HepG2 (cell line): ENCODE measurements around the gene TM9SF2. TPM values are rescaled to one million over a fixed set of nuclear protein-coding genes. Genes with fewer than 3 reads are reported as not detected.

Source experiments
- AFF4 ChIP-seq: sonication (generic); formaldehyde crosslinking; IDR thresholded peaks from 2 replicates; pipeline ENCODE4 v1.4.0; 2020; ENCODE audit warnings: missing genetic modification reagents
- ARNTL ChIP-seq: sonication (generic); formaldehyde crosslinking; IDR thresholded peaks from 2 replicates; pipeline ENCODE4 v1.4.0; 2020; ENCODE audit warnings: mild to moderate bottlenecking, missing genetic modification reagents
- ATF1 ChIP-seq: IDR thresholded peaks from 2 replicates; pipeline ENCODE4 v1.6.1; 2016; ENCODE audit warnings: mild to moderate bottlenecking, control low read depth
- ATF6 ChIP-seq: sonication (generic); formaldehyde crosslinking; conservative IDR thresholded peaks from 2 replicates; pipeline ENCODE4 v1.4.0; 2020; ENCODE audit warnings: missing genetic modification reagents
- ELF1 ChIP-seq: sonication (generic); formaldehyde crosslinking; IDR thresholded peaks from 2 replicates; pipeline ENCODE4 v1.4.0; 2020; ENCODE audit warnings: missing genetic modification reagents
- GLI4 ChIP-seq: sonication (generic); formaldehyde crosslinking; IDR thresholded peaks from 2 replicates; pipeline ENCODE4 v1.5.1; 2020; ENCODE audit warnings: missing genetic modification reagents, mild to moderate bottlenecking, moderate library complexity, borderline replicate concordance
- IRF9 ChIP-seq: sonication (generic); formaldehyde crosslinking; IDR thresholded peaks from 2 replicates; pipeline ENCODE4 v1.8.0; 2022; ENCODE audit warnings: missing genetic modification reagents, mild to moderate bottlenecking, borderline replicate concordance
- KAT2B ChIP-seq: fragments of 150-350 bp; IDR thresholded peaks from 2 replicates; pipeline ENCODE4 v1.6.1; 2014; ENCODE audit warnings: low read depth, low read length, borderline replicate concordance
- MBD4 ChIP-seq: IDR thresholded peaks from 2 replicates; pipeline ENCODE4 v1.6.1; 2012; ENCODE audit warnings: low read length, inconsistent platforms, borderline replicate concordance
- MED13 ChIP-seq: sonication (generic); formaldehyde crosslinking; IDR thresholded peaks from 2 replicates; pipeline ENCODE4 v1.5.0; 2020; ENCODE audit warnings: missing genetic modification reagents
- MXD1 ChIP-seq: sonication (generic); formaldehyde crosslinking; IDR thresholded peaks from 2 replicates; pipeline ENCODE4 v1.4.0; 2020; ENCODE audit warnings: mild to moderate bottlenecking, missing genetic modification reagents
- NCOR1 ChIP-seq: fragments of 200-600 bp; sonication (generic); IDR thresholded peaks from 2 replicates; pipeline ENCODE4 v1.7.0; 2017; ENCODE audit warnings: antibody characterized with exemption, low read length, borderline replicate concordance
- NPAS2 ChIP-seq: sonication (generic); formaldehyde crosslinking; IDR thresholded peaks from 2 replicates; pipeline ENCODE4 v1.8.0; 2022; ENCODE audit warnings: mild to moderate bottlenecking, missing genetic modification reagents, borderline replicate concordance
- NR2F1 ChIP-seq, 2 experiments: fragments of 450-650 bp in 1 of 2; formaldehyde crosslinking in 1 of 2; IDR thresholded peaks; 2 replicates each; pipeline versions ENCODE4 v1.5.0 to v1.6.1; 2016 to 2020; ENCODE audit warnings: mild to moderate bottlenecking in 1 of 2, missing compliant biosample characterization in 1 of 2, missing genetic modification reagents in 1 of 2, moderate library complexity in 1 of 2
- RFX5 ChIP-seq: IDR thresholded peaks from 2 replicates; pipeline ENCODE4 v1.6.1; 2011; ENCODE audit warnings: low read depth, low read length, improper control_type of control experiment
- TBX2 ChIP-seq: sonication (generic); formaldehyde crosslinking; IDR thresholded peaks from 2 replicates; pipeline ENCODE4 v1.5.0; 2020; ENCODE audit warnings: missing genetic modification reagents, mild to moderate bottlenecking, borderline replicate concordance
- TGIF2 ChIP-seq: IDR thresholded peaks from 2 replicates; pipeline ENCODE4 v1.6.1; 2016; ENCODE audit warnings: control low read depth, missing compliant biosample characterization
- ZFP82 ChIP-seq: sonication (generic); formaldehyde crosslinking; IDR thresholded peaks from 2 replicates; pipeline ENCODE4 v1.5.1; 2020; ENCODE audit warnings: mild to moderate bottlenecking, missing genetic modification reagents, borderline replicate concordance
- ZNF224 ChIP-seq: sonication (generic); formaldehyde crosslinking; IDR thresholded peaks from 2 replicates; pipeline ENCODE4 v1.5.0; 2020; ENCODE audit warnings: mild to moderate bottlenecking, missing genetic modification reagents
- ZNF510 ChIP-seq: sonication (generic); formaldehyde crosslinking; IDR thresholded peaks from 2 replicates; pipeline ENCODE4 v1.4.0; 2020; ENCODE audit warnings: low read depth, mild to moderate bottlenecking, missing genetic modification reagents
- ZNF720 ChIP-seq: sonication (generic); formaldehyde crosslinking; IDR thresholded peaks from 2 replicates; pipeline ENCODE4 v1.4.0; 2020; ENCODE audit warnings: missing genetic modification reagents
- ZNF775 ChIP-seq: sonication (generic); formaldehyde crosslinking; IDR thresholded peaks from 2 replicates; pipeline ENCODE4 v1.4.0; 2020; ENCODE audit warnings: missing genetic modification reagents, mild to moderate bottlenecking, moderate library complexity, borderline replicate concordance
- ZSCAN21 ChIP-seq: sonication (generic); formaldehyde crosslinking; IDR thresholded peaks from 2 replicates; pipeline ENCODE4 v1.8.0; 2022; ENCODE audit warnings: mild to moderate bottlenecking, missing genetic modification reagents, moderate library complexity, borderline replicate concordance
- polyA plus RNA-seq, 8 experiments: library from polyadenylated mRNA; depleted of rRNA in 3 of 8; stranded (reverse) in 7 of 8; unstranded in 1 of 8; fragments of >200 nt; fragmentation: Illumina TruSeq in 4 of 8; extraction: Trizol in 4 of 8; gene quantifications; 2 replicates each; pipeline versions ENCODE4 v1.2.1 to v1.2.3, GENCODE V29; 2011 to 2016; ENCODE audit warnings: low read depth in 4 of 8, missing spikeins in 1 of 8, mixed read lengths in 1 of 8; ENCODE audit not compliant: insufficient read depth in 1 of 8
- total RNA-seq, 5 experiments: library from RNA; depleted of rRNA; stranded (reverse); fragments of >200 nt; fragmentation: Illumina TruSeq; extraction: Trizol; gene quantifications; 2 replicates each; pipeline ENCODE4 v1.2.3, GENCODE V29; 2016; ENCODE audit warnings: low read depth in 1 of 5

TM9SF2 gene
- total and polyA plus RNA-seq, 2 of the 13 experiments (the other 11 are each of a cell fraction or from before 2014, with no cell fraction given): 94.1 to 123 TPM

- peak; percentile 91; the same call in 1 of the 2 replicates for TF ChIP-seq ATF6 (CRISPR knock-in tag)
- TF ChIP-seq ZNF224 (CRISPR knock-in tag): no peak
- TF ChIP-seq AFF4 (CRISPR knock-in tag): no peak
- TF ChIP-seq IRF9 (CRISPR knock-in tag): no peak
- no peak for TF ChIP-seq ZNF720 (CRISPR knock-in tag)
- TF ChIP-seq TBX2 (CRISPR knock-in tag): peak; percentile 75; the same call in 1 of the 2 replicates
- TF ChIP-seq ATF1 (CRISPR knock-in tag): no peak; the same call in 1 of the 2 replicates
- TF ChIP-seq TGIF2 (CRISPR knock-in tag): no peak; the same call in 1 of the 2 replicates
- no peak for TF ChIP-seq GLI4 (CRISPR knock-in tag)
- no peak for TF ChIP-seq RFX5
- no peak for TF ChIP-seq NPAS2
- peak; percentile 84; the same call in 1 of the 2 replicates for TF ChIP-seq ZNF510 (CRISPR knock-in tag)
- TF ChIP-seq ARNTL: 0 out of 2 replicates have a peak, but pooled peaks have one; percentile 44
- TF ChIP-seq NR2F1 (CRISPR knock-in tag; IDR thresholded peaks at IDR 0.05): no peak
- no peak for TF ChIP-seq NCOR1
- TF ChIP-seq KAT2B: no peak
- TF ChIP-seq ZSCAN21 (CRISPR knock-in tag): peak; percentile 35; the same call in 1 of the 2 replicates
- 0 out of 2 replicates have a peak, but pooled peaks have one; percentile 68 for TF ChIP-seq ZFP82 (CRISPR knock-in tag)
- TF ChIP-seq MBD4: no peak
- TF ChIP-seq MED13 (CRISPR knock-in tag): no peak; the same call in 1 of the 2 replicates
- no peak for TF ChIP-seq MXD1 (CRISPR knock-in tag)
- no peak for TF ChIP-seq ZNF775
- peak; percentile 91 for TF ChIP-seq ELF1 (CRISPR knock-in tag)
Observed at GRCh38 chr13:99501184-99501847, at the start of gene TM9SF2 (continued).
